ENCODE results near the gene MGAT2.
"Not testable (repeated sequence)": the region's sequence is repeated elsewhere in the genome, so short reads cannot be mapped to it uniquely, and the experiment has no call there.

The MGAT2 gene

GRCh38 chr14:49620182-49621113, at the start of gene MGAT2, which contains the start of gene RPL36AL:
MGAT2 (plus strand) TSS chr14:49620799; CDS start chr14:49621269, 470 bp downstream.
RPL36AL (minus strand) TSS chr14:49620626; CDS start chr14:49619104, 1,522 bp downstream.
- peak; percentile 95 for DNase-seq

DNA sequence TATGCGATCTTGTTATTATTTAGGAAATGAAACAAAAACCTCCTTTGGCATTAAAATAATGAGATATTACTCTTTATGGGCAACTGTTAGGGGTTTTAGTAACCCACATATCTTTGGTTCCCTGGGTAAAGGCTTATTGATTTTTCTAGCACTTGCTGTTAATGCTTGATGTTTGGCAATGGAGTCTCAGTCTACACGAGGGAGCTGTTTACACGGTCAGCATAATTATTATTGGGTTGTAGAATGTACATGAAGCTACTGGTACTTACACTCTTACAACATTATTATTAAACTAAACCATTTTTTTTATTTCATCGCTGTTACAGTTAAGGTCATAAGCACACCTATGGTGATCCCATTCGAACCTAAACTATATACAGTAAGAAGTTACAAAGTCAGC, 46.6 kb upstream of the MGAT2 start:
- DNase-seq, result no peak

- no peak for DNase-seq
Measured at GRCh38 chr14:49578141-49578540, 42.5 kb upstream of the MGAT2 start.

DNA sequence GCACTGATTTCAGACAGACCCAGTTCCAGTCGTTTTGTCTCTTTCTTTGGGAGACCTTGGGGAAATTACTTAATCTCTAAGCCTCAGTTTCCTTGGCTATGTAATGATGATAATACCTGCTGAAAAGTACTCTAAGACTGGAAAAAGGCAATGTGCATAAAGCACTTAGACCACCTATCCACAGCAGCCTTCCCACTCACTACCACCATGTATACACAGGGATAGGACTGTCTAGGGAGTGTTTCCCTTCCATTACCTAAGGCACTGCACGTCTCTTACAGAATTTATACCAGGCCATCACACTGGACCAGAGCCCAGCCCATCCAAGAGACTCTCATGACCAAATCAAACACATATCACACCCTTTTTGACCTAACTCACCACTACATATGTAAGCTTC, 40.8 kb upstream of the MGAT2 start:
- no peak for DNase-seq

GRCh38 chr14:49581209-49582112, 39.1 kb upstream of the MGAT2 start:
- no peak for DNase-seq

GRCh38 chr14:49582113-49582977, 38.3 kb upstream of the MGAT2 start:
- DNase-seq, result no peak

DNA sequence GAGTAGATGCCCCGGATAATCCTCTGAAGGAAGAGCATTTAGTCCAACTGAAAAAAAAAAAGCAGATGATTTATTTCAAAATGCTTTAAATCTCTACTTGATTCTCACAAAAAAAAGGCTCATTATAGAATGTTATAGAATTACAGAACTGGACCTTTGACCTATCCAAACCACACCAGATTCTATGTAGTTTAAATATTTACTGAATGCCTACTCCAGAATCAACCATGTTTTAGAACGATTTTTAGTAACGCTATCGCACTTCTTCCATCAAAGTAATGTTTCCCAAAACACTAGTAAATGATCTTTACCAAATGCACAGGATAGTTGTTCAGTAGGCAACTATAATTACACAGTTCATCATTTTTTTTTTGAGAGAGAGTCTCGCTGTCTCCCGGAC, 37.0 kb upstream of the MGAT2 start:
- DNase-seq, result no peak

DNA sequence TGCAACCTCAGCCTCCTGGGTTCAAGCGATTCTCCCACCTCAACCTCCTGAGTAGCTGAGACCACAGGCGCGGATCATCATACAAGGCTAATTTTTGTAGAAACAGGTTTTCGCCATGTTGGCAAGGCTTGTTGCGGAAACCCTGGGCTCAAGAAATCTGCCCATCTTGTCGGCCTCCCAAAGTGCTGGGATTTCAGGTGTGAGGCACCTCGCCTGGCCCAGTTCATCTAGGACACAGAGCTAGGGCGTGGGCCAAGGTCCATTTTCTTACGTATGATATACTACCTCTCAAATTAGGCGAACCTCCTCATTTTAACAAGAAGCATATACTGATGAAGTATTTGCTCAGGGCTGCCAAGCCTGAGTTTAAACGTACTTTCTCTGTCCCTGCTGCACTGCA, 36.5 kb upstream of the MGAT2 start:
- DNase-seq, result no peak

GRCh38 chr14:49584981-49585640, 35.5 kb upstream of the MGAT2 start:
- not testable (repeated sequence) for DNase-seq

GRCh38 chr14:49585803-49586672, 34.6 kb upstream of the MGAT2 start, which contains the start of gene RPS29:
RPS29 (minus strand) TSS chr14:49586380; CDS start chr14:49586346, 34 bp downstream.
- peak; percentile 99 for DNase-seq

- peak; percentile 92 for DNase-seq
Measured at GRCh38 chr14:49586673-49587460, 33.7 kb upstream of the MGAT2 start.

- DNase-seq, result no peak
Measured at GRCh38 chr14:49589387-49589786, 31.2 kb upstream of the MGAT2 start.

DNA sequence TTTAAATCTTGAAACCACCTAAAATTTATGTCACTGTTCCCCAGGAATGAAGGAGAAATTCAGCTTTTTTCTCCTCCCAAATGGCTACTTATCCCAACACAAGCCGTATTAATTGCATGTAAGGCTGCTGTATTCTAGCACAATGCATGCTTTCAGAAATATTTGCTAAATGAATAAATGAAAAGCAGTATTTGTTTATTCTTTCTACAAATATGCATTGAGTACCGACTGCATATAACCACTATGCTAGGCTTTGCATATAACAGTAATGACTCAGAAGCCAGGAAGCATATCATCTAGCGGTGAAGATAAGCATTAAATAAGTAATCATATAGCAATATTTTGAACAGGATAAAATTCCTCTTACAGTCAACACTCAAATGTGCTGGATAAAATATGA, 27.6 kb upstream of the MGAT2 start:
- no peak for DNase-seq

GRCh38 chr14:49594347-49595091, 26.1 kb upstream of the MGAT2 start:
- DNase-seq, result no peak

DNA sequence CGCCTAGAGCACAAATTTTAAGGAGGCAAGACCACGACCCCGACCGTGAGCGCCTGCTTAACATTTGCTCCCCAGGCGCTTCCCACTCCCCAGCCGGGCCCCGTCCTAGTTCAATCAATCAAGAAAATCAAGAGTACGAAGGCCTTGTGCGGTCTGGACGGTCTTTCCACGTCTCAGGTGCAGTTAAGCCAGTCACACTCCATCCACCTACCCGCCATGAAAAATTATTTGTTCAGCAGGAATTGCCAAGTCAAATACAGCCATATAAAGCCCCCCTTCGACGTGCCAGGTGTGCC, 22.5 kb upstream of the MGAT2 start:
- DNase-seq, result no peak

DNA sequence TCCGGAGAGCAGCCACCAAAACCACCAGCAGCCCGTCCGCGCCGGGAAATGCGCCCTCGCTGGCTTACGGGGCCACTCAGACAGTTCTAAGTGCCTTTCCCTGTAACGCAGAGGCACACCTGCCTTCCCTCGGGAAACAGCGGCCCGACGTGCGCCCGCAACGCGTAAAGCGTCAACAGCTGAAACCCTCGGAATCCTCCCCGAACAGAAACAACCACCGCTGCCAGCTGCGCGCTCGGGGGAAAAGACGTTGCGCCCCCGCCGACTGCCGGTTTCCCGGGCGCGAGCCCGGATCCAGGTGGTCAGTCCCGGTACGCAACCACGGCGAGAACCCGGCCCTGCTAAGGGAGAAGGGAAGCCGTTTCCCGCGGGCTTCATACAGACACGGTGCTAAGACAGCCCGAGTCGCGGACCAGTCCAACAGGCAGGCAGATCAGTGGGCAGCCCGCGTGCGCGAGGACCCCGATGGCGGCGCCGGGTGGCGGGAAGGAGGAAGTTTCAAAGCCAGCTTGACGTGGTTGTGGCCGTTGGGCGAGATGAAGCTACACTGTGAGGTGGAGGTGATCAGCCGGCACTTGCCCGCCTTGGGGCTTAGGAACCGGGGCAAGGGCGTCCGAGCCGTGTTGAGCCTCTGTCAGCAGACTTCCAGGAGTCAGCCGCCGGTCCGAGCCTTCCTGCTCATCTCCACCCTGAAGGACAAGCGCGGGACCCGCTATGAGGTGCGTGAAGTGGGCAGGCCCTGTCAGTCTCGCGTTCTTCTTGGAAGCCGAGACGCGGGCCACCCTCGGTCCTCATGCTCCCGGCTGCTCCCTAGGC, 21.9 kb upstream of the MGAT2 start, which contains the start of gene LRR1:
TSS of gene LRR1 (plus strand) at position 456 of the 816 bp plus-strand sequence. CDS start at position 537, 81 bp downstream.
- DNase-seq, result peak; percentile 81

GRCh38 chr14:49607583-49607982, 13.0 kb upstream of the MGAT2 start:
- DNase-seq, result no peak

- no peak for DNase-seq
Measured at GRCh38 chr14:49612251-49612650, 8.3 kb upstream of the MGAT2 start.
